Measurements from ENCODE around the gene DCTN5.
"Not testable (repeated sequence)": the region's sequence is repeated elsewhere in the genome, so short reads cannot be mapped to it uniquely, and the experiment has no call there.

Gene DCTN5

GRCh38 chr16:23640931-23641765 is at the start of gene DCTN5, which contains the start of gene PALB2:
DCTN5 (plus strand) TSS chr16:23641466; CDS start chr16:23641543, 77 bp downstream.
PALB2 (minus strand) TSS chr16:23641310; CDS start chr16:23641157, 153 bp downstream.
- H3K9me3 ChIP-seq (ENCODE audit: control insufficient read depth in 5 of 5, low read length in 5 of 5) = no peaks in the 10 kb centered on the region
- H3K27me3 ChIP-seq (ENCODE audit: control insufficient read depth in 5 of 5, insufficient read depth in 4 of 5, low read length in 5 of 5) = no peaks in the 10 kb centered on the region
- H3K4me1 ChIP-seq (ENCODE audit: control insufficient read depth in 5 of 5, insufficient read depth in 5 of 5, low read length in 5 of 5) = peaks cover 0 to 29% (median 23%) of the 10 kb centered on the region in 5 donors
- peak within 1 kb of the TSS; percentile 79 to 99 (median 97) for H3K4me3 ChIP-seq (ENCODE audit: low read depth in 1 of 5, low read length in 5 of 5)
- peak within 1 kb of the TSS; percentile 87 for H3K27ac ChIP-seq (ENCODE audit: low read depth, low read length)
- peaks cover 10 to 24% (median 10%) of the 10 kb centered on the region in 5 donors for H3K36me3 ChIP-seq (ENCODE audit: control insufficient read depth in 5 of 5, insufficient read depth in 5 of 5, low read length in 5 of 5)
- peak within 1 kb of the TSS; percentile 87 to 97 (median 93) for H3K9ac ChIP-seq (ENCODE audit: low read length in 5 of 5)

- Histone ChIP-seq H3K4me1 (ENCODE audit: control insufficient read depth in 5 of 5, insufficient read depth in 5 of 5, low read length in 5 of 5) (peaks cover 5 to 21% (median 15%) of the 10 kb centered on the region in 5 donors), H3K27ac (ENCODE audit: low read depth, low read length) (no peak overlapping the region), H3K36me3 (ENCODE audit: control insufficient read depth in 5 of 5, insufficient read depth in 5 of 5, low read length in 5 of 5) (peaks cover 14 to 42% (median 36%) of the 10 kb centered on the region in 5 donors), H3K4me3 (ENCODE audit: low read depth in 1 of 5, low read length in 5 of 5) (no peak overlapping the region), H3K9ac (ENCODE audit: low read length in 5 of 5) (no peak overlapping the region), H3K27me3 (ENCODE audit: control insufficient read depth in 5 of 5, insufficient read depth in 4 of 5, low read length in 5 of 5) (no peaks in the 10 kb centered on the region), H3K9me3 (ENCODE audit: control insufficient read depth in 5 of 5, low read length in 5 of 5) (no peaks in the 10 kb centered on the region)
These were observed 47.1 kb upstream of the DCTN5 start for GRCh38 chr16:23594186-23594585.

- Histone ChIP-seq H3K9ac (ENCODE audit: low read length in 5 of 5) (peak overlapping the region; percentile 80 to 98 (median 92)), H3K4me3 (ENCODE audit: low read depth in 1 of 5, low read length in 5 of 5) (peak overlapping the region; percentile 90 to 100 (median 97)), H3K36me3 (ENCODE audit: control insufficient read depth in 5 of 5, insufficient read depth in 5 of 5, low read length in 5 of 5) (peaks cover 12 to 30% (median 27%) of the 10 kb centered on the region in 5 donors), H3K9me3 (ENCODE audit: control insufficient read depth in 5 of 5, low read length in 5 of 5) (no peaks in the 10 kb centered on the region), H3K27me3 (ENCODE audit: control insufficient read depth in 5 of 5, insufficient read depth in 4 of 5, low read length in 5 of 5) (no peaks in the 10 kb centered on the region), H3K27ac (ENCODE audit: low read depth, low read length) (peak overlapping the region; percentile 69), H3K4me1 (ENCODE audit: control insufficient read depth in 5 of 5, insufficient read depth in 5 of 5, low read length in 5 of 5) (peaks cover 5 to 21% (median 15%) of the 10 kb centered on the region in 5 donors)
These were observed 45.9 kb upstream of the DCTN5 start for GRCh38 chr16:23595246-23595950.

- no peaks in the 10 kb centered on the region for H3K9me3 ChIP-seq (ENCODE audit: control insufficient read depth in 5 of 5, low read length in 5 of 5)
- peaks cover 5 to 21% (median 15%) of the 10 kb centered on the region in 5 donors for H3K4me1 ChIP-seq (ENCODE audit: control insufficient read depth in 5 of 5, insufficient read depth in 5 of 5, low read length in 5 of 5)
- H3K9ac ChIP-seq (ENCODE audit: low read length in 5 of 5) = peak within 1 kb of the TSS; percentile 80 to 98 (median 92)
- peak within 1 kb of the TSS; percentile 90 to 100 (median 97) for H3K4me3 ChIP-seq (ENCODE audit: low read depth in 1 of 5, low read length in 5 of 5)
- H3K27me3 ChIP-seq (ENCODE audit: control insufficient read depth in 5 of 5, insufficient read depth in 4 of 5, low read length in 5 of 5) = no peaks in the 10 kb centered on the region
- peaks cover 9 to 26% (median 21%) of the 10 kb centered on the region in 5 donors for H3K36me3 ChIP-seq (ENCODE audit: control insufficient read depth in 5 of 5, insufficient read depth in 5 of 5, low read length in 5 of 5)
- peak within 1 kb of the TSS; percentile 69 for H3K27ac ChIP-seq (ENCODE audit: low read depth, low read length)
These were observed 45.1 kb upstream of the DCTN5 start, which contains the start of gene NDUFAB1 for GRCh38 chr16:23595951-23596720. NDUFAB1 (minus strand) TSS chr16:23596316; CDS start chr16:23596290, 26 bp downstream.

- no peak overlapping the region for H3K9ac ChIP-seq (ENCODE audit: low read length in 5 of 5)
- H3K27ac ChIP-seq (ENCODE audit: low read depth, low read length) = no peak overlapping the region
- no peaks in the 10 kb centered on the region for H3K9me3 ChIP-seq (ENCODE audit: control insufficient read depth in 5 of 5, low read length in 5 of 5)
- peaks cover 5 to 21% (median 15%) of the 10 kb centered on the region in 5 donors for H3K4me1 ChIP-seq (ENCODE audit: control insufficient read depth in 5 of 5, insufficient read depth in 5 of 5, low read length in 5 of 5)
- no peaks in the 10 kb centered on the region for H3K27me3 ChIP-seq (ENCODE audit: control insufficient read depth in 5 of 5, insufficient read depth in 4 of 5, low read length in 5 of 5)
- no peak overlapping the region for H3K4me3 ChIP-seq (ENCODE audit: low read depth in 1 of 5, low read length in 5 of 5)
- peaks cover 3 to 24% (median 11%) of the 10 kb centered on the region in 5 donors for H3K36me3 ChIP-seq (ENCODE audit: control insufficient read depth in 5 of 5, insufficient read depth in 5 of 5, low read length in 5 of 5)
These were observed 44.1 kb upstream of the DCTN5 start for GRCh38 chr16:23597003-23597756.

- H3K27ac ChIP-seq (ENCODE audit: low read depth, low read length) = no peak overlapping the region
- no peak overlapping the region for H3K4me3 ChIP-seq (ENCODE audit: low read depth in 1 of 5, low read length in 5 of 5)
- H3K9ac ChIP-seq (ENCODE audit: low read length in 5 of 5) = no peak overlapping the region
- no peaks in the 10 kb centered on the region for H3K4me1 ChIP-seq (ENCODE audit: control insufficient read depth in 5 of 5, insufficient read depth in 5 of 5, low read length in 5 of 5)
- no peaks in the 10 kb centered on the region for H3K27me3 ChIP-seq (ENCODE audit: control insufficient read depth in 5 of 5, insufficient read depth in 4 of 5, low read length in 5 of 5)
- peaks cover 13 to 62% (median 32%) of the 10 kb centered on the region in 5 donors for H3K36me3 ChIP-seq (ENCODE audit: control insufficient read depth in 5 of 5, insufficient read depth in 5 of 5, low read length in 5 of 5)
- no peaks in the 10 kb centered on the region for H3K9me3 ChIP-seq (ENCODE audit: control insufficient read depth in 5 of 5, low read length in 5 of 5)
These were observed 33.5 kb upstream of the DCTN5 start for GRCh38 chr16:23607726-23608125.

GRCh38 chr16:23608194-23608593 is 33.1 kb upstream of the DCTN5 start:
- H3K9me3 ChIP-seq (ENCODE audit: control insufficient read depth in 5 of 5, low read length in 5 of 5) = no peaks in the 10 kb centered on the region
- no peak overlapping the region for H3K27ac ChIP-seq (ENCODE audit: low read depth, low read length)
- H3K9ac ChIP-seq (ENCODE audit: low read length in 5 of 5) = no peak overlapping the region
- no peaks in the 10 kb centered on the region for H3K27me3 ChIP-seq (ENCODE audit: control insufficient read depth in 5 of 5, insufficient read depth in 4 of 5, low read length in 5 of 5)
- H3K4me1 ChIP-seq (ENCODE audit: control insufficient read depth in 5 of 5, insufficient read depth in 5 of 5, low read length in 5 of 5) = no peaks in the 10 kb centered on the region
- H3K36me3 ChIP-seq (ENCODE audit: control insufficient read depth in 5 of 5, insufficient read depth in 5 of 5, low read length in 5 of 5) = peaks cover 9 to 59% (median 30%) of the 10 kb centered on the region in 5 donors
- no peak overlapping the region for H3K4me3 ChIP-seq (ENCODE audit: low read depth in 1 of 5, low read length in 5 of 5)

- Histone ChIP-seq H3K4me3 (ENCODE audit: low read depth in 1 of 5, low read length in 5 of 5) (no peak overlapping the region), H3K27ac (ENCODE audit: low read depth, low read length) (no peak overlapping the region), H3K9ac (ENCODE audit: low read length in 5 of 5) (no peak overlapping the region), H3K4me1 (ENCODE audit: control insufficient read depth in 5 of 5, insufficient read depth in 5 of 5, low read length in 5 of 5) (no peaks in the 10 kb centered on the region), H3K36me3 (ENCODE audit: control insufficient read depth in 5 of 5, insufficient read depth in 5 of 5, low read length in 5 of 5) (peaks cover 15 to 52% (median 26%) of the 10 kb centered on the region in 5 donors), H3K9me3 (ENCODE audit: control insufficient read depth in 5 of 5, low read length in 5 of 5) (no peaks in the 10 kb centered on the region), H3K27me3 (ENCODE audit: control insufficient read depth in 5 of 5, insufficient read depth in 4 of 5, low read length in 5 of 5) (no peaks in the 10 kb centered on the region)
These were observed 31.3 kb upstream of the DCTN5 start for GRCh38 chr16:23609929-23610328.

GRCh38 chr16:23610905-23611304 is 30.4 kb upstream of the DCTN5 start:
- H3K36me3 ChIP-seq (ENCODE audit: control insufficient read depth in 5 of 5, insufficient read depth in 5 of 5, low read length in 5 of 5) = peaks cover 13 to 50% (median 19%) of the 10 kb centered on the region in 5 donors
- not testable (repeated sequence) for H3K4me1 ChIP-seq (ENCODE audit: control insufficient read depth in 5 of 5, insufficient read depth in 5 of 5, low read length in 5 of 5); H3K27me3 ChIP-seq (ENCODE audit: control insufficient read depth in 5 of 5, insufficient read depth in 4 of 5, low read length in 5 of 5); H3K27ac ChIP-seq (ENCODE audit: low read depth, low read length); H3K9me3 ChIP-seq (ENCODE audit: control insufficient read depth in 5 of 5, low read length in 5 of 5); H3K9ac ChIP-seq (ENCODE audit: low read length in 5 of 5); H3K4me3 ChIP-seq (ENCODE audit: low read depth in 1 of 5, low read length in 5 of 5)
